ENCODE results near the gene TTN.

DNA sequence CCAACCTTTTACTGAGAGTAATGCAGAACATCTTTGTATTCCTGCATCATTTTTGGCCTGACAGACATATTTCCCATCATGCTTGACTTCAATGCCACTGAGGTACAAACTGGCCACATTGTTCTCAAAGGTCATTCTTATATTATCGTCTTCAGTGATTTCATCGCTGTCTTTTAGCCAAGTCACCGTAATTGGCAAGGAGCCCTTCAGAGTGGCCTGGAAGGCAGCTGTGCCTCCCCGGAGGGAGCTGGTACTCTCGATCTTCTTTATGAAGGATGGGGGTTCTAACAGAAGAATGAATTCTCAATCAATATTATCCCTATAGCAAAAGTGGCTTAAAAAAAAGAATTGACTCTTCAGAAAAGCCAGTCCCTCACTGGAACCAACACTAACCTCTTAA lies 75.9 kb downstream of the TTN start:
- TF ChIP-seq POLR2A (IDR thresholded peaks at IDR 0.05; ENCODE audit: low read length) (no peak), GATA1 (IDR thresholded peaks at IDR 0.05; ENCODE audit: low read depth, low read length) (no peak)

Measured in erythroblast (primary cell).